SKM-1 treated with dmso at 0.1 percent for 144 hours (cell line): ENCODE measurements around the gene PLEKHA6.
"Not testable (repeated sequence)": the region's sequence is repeated elsewhere in the genome, so short reads cannot be mapped to it uniquely, and the experiment has no call there.

Source experiments
- DNase-seq: peaks from one replicate; lab custom pipeline; 2025; ENCODE audit not compliant: unreplicated experiment; lab: John Stamatoyannopoulos, UW

Gene PLEKHA6

GRCh38 chr1:204336421-204337035 is 23.2 kb downstream of the PLEKHA6 start:
- DNase-seq, result no peak

- DNase-seq, result no peak
Measured at GRCh38 chr1:204335533-204335932, 24.2 kb downstream of the PLEKHA6 start.

- no peak for DNase-seq
Measured at GRCh38 chr1:204335085-204335484, 24.6 kb downstream of the PLEKHA6 start.

- DNase-seq, result no peak
Measured at GRCh38 chr1:204334455-204334854, 25.3 kb downstream of the PLEKHA6 start.

GRCh38 chr1:204333427-204333826 is 26.3 kb downstream of the PLEKHA6 start:
- no peak for DNase-seq

- no peak for DNase-seq
Measured at GRCh38 chr1:204331847-204332487, 27.8 kb downstream of the PLEKHA6 start.

GRCh38 chr1:204331275-204331674 is 28.5 kb downstream of the PLEKHA6 start:
- no peak for DNase-seq

GRCh38 chr1:204327870-204328269 is 31.9 kb downstream of the PLEKHA6 start:
- not testable (repeated sequence) for DNase-seq

- DNase-seq, result no peak
Measured at GRCh38 chr1:204327359-204327758, 32.4 kb downstream of the PLEKHA6 start.

GRCh38 chr1:204326771-204327300 is 32.9 kb downstream of the PLEKHA6 start:
- DNase-seq, result no peak

- no peak for DNase-seq
Measured at GRCh38 chr1:204325944-204326343, 33.8 kb downstream of the PLEKHA6 start.

- no peak for DNase-seq
Measured at GRCh38 chr1:204323887-204324286, 35.8 kb downstream of the PLEKHA6 start.

GRCh38 chr1:204322339-204322868 is 37.3 kb downstream of the PLEKHA6 start:
- DNase-seq, result no peak

- DNase-seq, result no peak
Measured at GRCh38 chr1:204321665-204322064, 38.1 kb downstream of the PLEKHA6 start.

GRCh38 chr1:204321051-204321450 is 38.7 kb downstream of the PLEKHA6 start:
- no peak for DNase-seq

- no peak for DNase-seq
Measured at GRCh38 chr1:204320382-204320804, 39.3 kb downstream of the PLEKHA6 start.

GRCh38 chr1:204319462-204319861 is 40.3 kb downstream of the PLEKHA6 start:
- no peak for DNase-seq

- no peak for DNase-seq
Measured at GRCh38 chr1:204319027-204319426, 40.7 kb downstream of the PLEKHA6 start.

- DNase-seq, result no peak
Measured at GRCh38 chr1:204318324-204318723, 41.4 kb downstream of the PLEKHA6 start.

GRCh38 chr1:204317170-204317569 is 42.6 kb downstream of the PLEKHA6 start:
- no peak for DNase-seq

- no peak for DNase-seq
Measured at GRCh38 chr1:204316164-204316563, 43.6 kb downstream of the PLEKHA6 start.

GRCh38 chr1:204314893-204315658 is 44.7 kb downstream of the PLEKHA6 start:
- DNase-seq, result no peak
